Endothelial cell of umbilical vein (primary cell): ENCODE results near the gene ADAM17. TPM values are rescaled to one million over a fixed set of nuclear protein-coding genes. Genes with fewer than 3 reads are reported as not detected.

ENCODE experiments used
- BruUV-seq: library from RNA; stranded (reverse); fragments of 400-500 nt; replicated peaks from 2 replicates; lab custom pipeline; 2021; lab: Mats Ljungman, UMichigan
- CTCF ChIA-PET: fragments of 300-600, 350-600 bp; sonication (Branson Sonifier 250); formaldehyde crosslinking; loops from one replicate; lab custom pipeline; 2021; ENCODE audit warnings: antibody characterized with exemption, inconsistent platforms; lab: Charles Lee
- POLR2A ChIA-PET: fragments of 300-600, 350-600 bp; sonication (Branson Sonifier 250); formaldehyde crosslinking; loops from one replicate; lab custom pipeline; 2021; ENCODE audit warnings: antibody characterized with exemption, inconsistent platforms; lab: Charles Lee
- DNase-seq: peaks from one replicate; pipeline ENCODE4 v3.0.0-alpha.2; 2011; ENCODE audit warnings: low read depth, low spot score
- FAIRE-seq: peaks from 2 replicates; lab custom pipeline; 2011; peaks lifted over from hg19 to GRCh38; lab: Jason Lieb, UNC
- H2AFZ ChIP-seq: 2 replicates; pipeline ENCODE4 v1.6.0; 2012; ENCODE audit warnings: low read depth, low read length, control low read depth, inconsistent platforms
- H3K27ac ChIP-seq: 2 replicates; pipeline ENCODE4 v1.5.1; 2011; ENCODE audit warnings: low read depth, mild to moderate bottlenecking, control low read depth, low read length, moderate library complexity; ENCODE audit not compliant: insufficient read depth
- H3K27me3 ChIP-seq, 2 experiments: 2 replicates each; pipeline versions ENCODE4 v1.6.0 to v1.6.1; 2011; ENCODE audit warnings: low read length in 2 of 2, mixed read lengths in 1 of 2; ENCODE audit not compliant: control insufficient read depth in 2 of 2, insufficient read depth in 2 of 2
- H3K36me3 ChIP-seq, 2 experiments: 2 replicates in 1 of 2; 3 replicates in 1 of 2; pipeline ENCODE4 v1.5.1; 2011; ENCODE audit warnings: low read length in 2 of 2, mild to moderate bottlenecking in 1 of 2, moderate library complexity in 1 of 2; ENCODE audit not compliant: control insufficient read depth in 2 of 2, insufficient read depth in 2 of 2; ENCODE audit errors: extremely low read depth in 1 of 2
- H3K4me1 ChIP-seq: 3 replicates; pipeline ENCODE4 v1.5.1; 2011; ENCODE audit warnings: mild to moderate bottlenecking, low read length; ENCODE audit not compliant: control insufficient read depth, insufficient read depth; ENCODE audit errors: extremely low read depth
- H3K4me2 ChIP-seq: 2 replicates; pipeline ENCODE4 v1.6.1; 2011; ENCODE audit warnings: low read length, control low read depth, mixed read lengths; ENCODE audit not compliant: insufficient read depth
- H3K4me3 ChIP-seq, 3 experiments: fragments of 200-600 bp in 1 of 3; sonication (generic), shearing (Covaris generic) in 1 of 3; replicated peaks in 1 of 3; 2 replicates each; pipeline ENCODE4 v1.5.1; 2011 to 2016; ENCODE audit warnings: control low read depth in 3 of 3, low read length in 3 of 3, mild to moderate bottlenecking in 2 of 3, inconsistent platforms in 1 of 3, low read depth in 1 of 3, moderate library complexity in 1 of 3; ENCODE audit not compliant: insufficient read depth in 1 of 3
- H3K79me2 ChIP-seq: 2 replicates; pipeline ENCODE4 v1.6.0; 2012; ENCODE audit warnings: low read length, inconsistent platforms; ENCODE audit not compliant: control insufficient read depth, insufficient read depth
- H3K9ac ChIP-seq: replicated peaks from 2 replicates; pipeline ENCODE3; 2011; ENCODE audit warnings: low read length, control low read depth; ENCODE audit not compliant: insufficient read depth; ENCODE audit errors: extremely low read depth
- H3K9me1 ChIP-seq: replicated peaks from 3 replicates; pipeline ENCODE4 v1.6.0; 2011; ENCODE audit warnings: mild to moderate bottlenecking, low read length; ENCODE audit not compliant: control insufficient read depth, insufficient read depth; ENCODE audit errors: extremely low read depth
- H3K9me3 ChIP-seq: replicated peaks from 2 replicates; pipeline ENCODE4 v1.5.1; 2012; ENCODE audit warnings: low read length, inconsistent platforms; ENCODE audit not compliant: control insufficient read depth, insufficient read depth
- H4K20me1 ChIP-seq: replicated peaks from 2 replicates; pipeline ENCODE3; 2011; ENCODE audit warnings: mild to moderate bottlenecking, low read length; ENCODE audit not compliant: control insufficient read depth, insufficient read depth; ENCODE audit errors: extremely low read depth
- FOS ChIP-seq: IDR thresholded peaks from 2 replicates; pipeline ENCODE4 v1.6.1; 2011; ENCODE audit warnings: mild to moderate bottlenecking, low read length, moderate library complexity, borderline replicate concordance; ENCODE audit not compliant: insufficient read depth
- GATA2 ChIP-seq: IDR thresholded peaks from 2 replicates; pipeline ENCODE4 v1.7.0; 2011; ENCODE audit warnings: low read depth, mild to moderate bottlenecking, moderate library complexity, mixed read lengths, low read length; ENCODE audit not compliant: insufficient read length, insufficient read depth
- JUN ChIP-seq: IDR thresholded peaks from 2 replicates; pipeline ENCODE4 v1.6.1; 2011; ENCODE audit warnings: borderline replicate concordance, low read depth; ENCODE audit not compliant: insufficient read length, insufficient read depth
- MYC ChIP-seq: IDR thresholded peaks from one replicate; pipeline ENCODE4 v1.6.1; 2011; ENCODE audit warnings: mild to moderate bottlenecking, low read depth, low read length
- POLR2A ChIP-seq: IDR thresholded peaks from 2 replicates; pipeline ENCODE4 v1.6.1; 2012; ENCODE audit warnings: low read depth, mild to moderate bottlenecking, control low read depth, low read length
- POLR2AphosphoS5 ChIP-seq: IDR thresholded peaks from 2 replicates; pipeline ENCODE4 v1.6.1; 2012; ENCODE audit warnings: low read depth, mild to moderate bottlenecking, control low read depth, low read length, moderate library complexity; ENCODE audit not compliant: insufficient read depth
- dilution Hi-C: fragments of 300-500 bp; cut with MboI; formaldehyde crosslinking; loops from one replicate; pipeline ENCODE4 v1.15.0; 2019; ENCODE audit warnings: low sequenced_read_pairs; ENCODE audit not compliant: extremely low pct_ligation_motif_present
- intact Hi-C: fragments of 100-400 bp; cut with micrococcal nuclease; formaldehyde crosslinking; loops from one replicate; pipeline ENCODE4 v1.10.0; 2022
- polyA plus RNA-seq, 4 experiments: library from polyadenylated mRNA; depleted of rRNA in 3 of 4; stranded (reverse) in 3 of 4; unstranded in 1 of 4; fragments of >200 nt; gene quantifications; 2 replicates each; pipeline versions ENCODE4 v1.2.1 to v1.2.3, GENCODE V29; 2011 to 2012; ENCODE audit warnings: missing spikeins in 1 of 4
- total RNA-seq: library from RNA; stranded (reverse); gene quantifications from 2 replicates; pipeline ENCODE4 v1.2.3, GENCODE V29; 2021
- TF ChIP-seq, protein P1 (sequence below), 2 donors: IDR thresholded peaks; 1 replicate in 1 of 2; 2 replicates in 1 of 2; pipeline ENCODE4 v1.5.1; 2011; ENCODE audit warnings: low read length in 2 of 2, mild to moderate bottlenecking in 2 of 2, moderate library complexity in 2 of 2, control low read depth in 1 of 2, inconsistent platforms in 1 of 2, low read depth in 1 of 2; ENCODE audit not compliant: insufficient read depth in 1 of 2; ENCODE audit errors: extremely low read depth in 1 of 2
- TF ChIP-seq, protein P2 (sequence below): IDR thresholded peaks from 2 replicates; pipeline ENCODE4 v1.6.1; 2011; ENCODE audit not compliant: insufficient read depth, insufficient read length

The ADAM17 gene
- total and polyA plus RNA-seq, 2 donors (not counting 3 experiments of a cell fraction or from before 2014, with no cell fraction given): 10.6 to 57.1 TPM

DNA sequence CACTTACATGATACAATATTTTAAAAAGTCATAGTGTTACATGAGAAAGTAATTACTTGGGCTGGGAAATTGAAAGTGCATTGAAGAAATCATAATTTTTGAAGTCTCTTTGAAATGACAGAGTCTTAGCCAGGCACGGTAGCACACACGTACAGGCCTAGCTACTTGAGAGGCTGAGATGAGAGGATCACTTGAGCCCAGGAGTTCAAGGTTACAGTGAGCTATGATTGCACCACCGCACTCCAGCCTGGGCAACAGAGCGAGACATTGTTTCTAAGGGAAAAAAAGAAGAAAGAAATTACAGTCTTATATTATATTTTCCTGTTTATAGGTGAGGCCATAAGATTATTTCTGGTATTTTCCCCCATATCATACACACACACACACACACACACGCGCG, 90.5 kb downstream of the ADAM17 start:
- H3K27ac ChIP-seq: no peak overlapping the region
- BruUV-seq: no TSS peak
- no peaks in the 10 kb centered on the region for H3K9me1 ChIP-seq
- TF ChIP-seq GATA2 (no peak), POLR2A (no peak)
- no peaks in the 10 kb centered on the region for H3K79me2 ChIP-seq
- no peaks in the 10 kb centered on the region for H3K4me1 ChIP-seq
- H3K4me3 ChIP-seq: no peak overlapping the region
- H3K27me3 ChIP-seq: no peaks in the 10 kb centered on the region
- H3K9ac ChIP-seq: no peak overlapping the region
- no peak overlapping the region for H2AFZ ChIP-seq
- dilution Hi-C loops (no loop called here), intact Hi-C loops (no loop called here)
- H4K20me1 ChIP-seq: no peaks in the 10 kb centered on the region
- DNase-seq (no peak), FAIRE-seq (no peak)
- peaks cover 0 to 5% of the 10 kb centered on the region in 2 experiments for H3K36me3 ChIP-seq
- ChIA-PET CTCF (no interaction called here), POLR2A (no interaction called here)
- no peaks in the 10 kb centered on the region for H3K9me3 ChIP-seq
- H3K4me2 ChIP-seq: no peak overlapping the region

DNA sequence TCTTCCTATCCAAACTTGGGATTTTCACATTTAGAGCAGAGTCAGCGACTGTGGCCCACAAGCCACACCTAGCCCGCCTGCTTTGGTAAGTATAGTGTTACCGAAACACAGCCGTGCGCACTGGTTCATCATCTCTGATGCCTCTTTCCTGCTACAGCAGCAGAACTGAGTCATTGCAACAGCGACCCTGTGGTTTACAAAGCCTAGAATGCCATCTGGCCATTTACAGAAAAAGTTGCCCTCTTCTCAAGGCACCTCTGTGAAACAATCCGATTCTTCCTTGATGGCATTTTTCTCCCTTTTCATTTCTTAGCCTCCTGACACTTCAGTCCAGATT, 92.0 kb downstream of the ADAM17 start:
- intact Hi-C loops: no loop called here
- H3K9me3 ChIP-seq: no peaks in the 10 kb centered on the region
- H4K20me1 ChIP-seq: no peaks in the 10 kb centered on the region
- no peak overlapping the region for H3K4me3 ChIP-seq
- no peaks in the 10 kb centered on the region for H3K9me1 ChIP-seq
- ChIA-PET CTCF (no interaction called here), POLR2A (no interaction called here)
- dilution Hi-C loops: no loop called here
- no peak overlapping the region for H3K9ac ChIP-seq
- H3K4me2 ChIP-seq: no peak overlapping the region
- DNase-seq (no peak), FAIRE-seq (no peak)
- BruUV-seq: no TSS peak
- H3K4me1 ChIP-seq: no peaks in the 10 kb centered on the region
- no peaks in the 10 kb centered on the region for H3K27me3 ChIP-seq
- H3K79me2 ChIP-seq: no peaks in the 10 kb centered on the region
- H3K36me3 ChIP-seq: peaks cover 0 to 7% of the 10 kb centered on the region in 2 experiments
- H2AFZ ChIP-seq: no peak overlapping the region
- H3K27ac ChIP-seq: no peak overlapping the region
- TF ChIP-seq, protein P1, sequence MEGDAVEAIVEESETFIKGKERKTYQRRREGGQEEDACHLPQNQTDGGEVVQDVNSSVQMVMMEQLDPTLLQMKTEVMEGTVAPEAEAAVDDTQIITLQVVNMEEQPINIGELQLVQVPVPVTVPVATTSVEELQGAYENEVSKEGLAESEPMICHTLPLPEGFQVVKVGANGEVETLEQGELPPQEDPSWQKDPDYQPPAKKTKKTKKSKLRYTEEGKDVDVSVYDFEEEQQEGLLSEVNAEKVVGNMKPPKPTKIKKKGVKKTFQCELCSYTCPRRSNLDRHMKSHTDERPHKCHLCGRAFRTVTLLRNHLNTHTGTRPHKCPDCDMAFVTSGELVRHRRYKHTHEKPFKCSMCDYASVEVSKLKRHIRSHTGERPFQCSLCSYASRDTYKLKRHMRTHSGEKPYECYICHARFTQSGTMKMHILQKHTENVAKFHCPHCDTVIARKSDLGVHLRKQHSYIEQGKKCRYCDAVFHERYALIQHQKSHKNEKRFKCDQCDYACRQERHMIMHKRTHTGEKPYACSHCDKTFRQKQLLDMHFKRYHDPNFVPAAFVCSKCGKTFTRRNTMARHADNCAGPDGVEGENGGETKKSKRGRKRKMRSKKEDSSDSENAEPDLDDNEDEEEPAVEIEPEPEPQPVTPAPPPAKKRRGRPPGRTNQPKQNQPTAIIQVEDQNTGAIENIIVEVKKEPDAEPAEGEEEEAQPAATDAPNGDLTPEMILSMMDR (IDR thresholded peaks at IDR 0.05; ENCODE audit: extremely low read depth in 1 of 2, insufficient read depth in 1 of 2, low read depth in 1 of 2, low read length in 2 of 2): no peak
- TF ChIP-seq, protein P2, sequence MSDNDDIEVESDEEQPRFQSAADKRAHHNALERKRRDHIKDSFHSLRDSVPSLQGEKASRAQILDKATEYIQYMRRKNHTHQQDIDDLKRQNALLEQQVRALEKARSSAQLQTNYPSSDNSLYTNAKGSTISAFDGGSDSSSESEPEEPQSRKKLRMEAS: no peak
- TF ChIP-seq POLR2A: no peak
- no peak for TF ChIP-seq GATA2
- no peak for TF ChIP-seq POLR2AphosphoS5
- no peak for TF ChIP-seq JUN
- TF ChIP-seq FOS: no peak
- TF ChIP-seq MYC: no peak
